Fibroblast of mammary gland (primary cell): ENCODE results near the gene TBRG4.
A peak's percentile ranks its signal among the peaks of the same experiment; 100 is the strongest.

Experiments
- DNase-seq: peaks from one replicate; pipeline ENCODE4 v3.0.0-alpha.2; 2010; ENCODE audit warnings: low read depth
- H3K4me3 ChIP-seq: 2 replicates; pipeline ENCODE4 v1.5.1; 2011; ENCODE audit warnings: low read depth, mild to moderate bottlenecking, low read length, moderate library complexity; ENCODE audit not compliant: control insufficient read depth
- TF ChIP-seq, protein P1 (sequence below): conservative IDR thresholded peaks from 2 replicates; pipeline ENCODE4 v1.5.1; 2011; ENCODE audit warnings: low read depth, low read length, inconsistent platforms; ENCODE audit not compliant: control insufficient read depth, insufficient read depth

TBRG4 gene

DNA sequence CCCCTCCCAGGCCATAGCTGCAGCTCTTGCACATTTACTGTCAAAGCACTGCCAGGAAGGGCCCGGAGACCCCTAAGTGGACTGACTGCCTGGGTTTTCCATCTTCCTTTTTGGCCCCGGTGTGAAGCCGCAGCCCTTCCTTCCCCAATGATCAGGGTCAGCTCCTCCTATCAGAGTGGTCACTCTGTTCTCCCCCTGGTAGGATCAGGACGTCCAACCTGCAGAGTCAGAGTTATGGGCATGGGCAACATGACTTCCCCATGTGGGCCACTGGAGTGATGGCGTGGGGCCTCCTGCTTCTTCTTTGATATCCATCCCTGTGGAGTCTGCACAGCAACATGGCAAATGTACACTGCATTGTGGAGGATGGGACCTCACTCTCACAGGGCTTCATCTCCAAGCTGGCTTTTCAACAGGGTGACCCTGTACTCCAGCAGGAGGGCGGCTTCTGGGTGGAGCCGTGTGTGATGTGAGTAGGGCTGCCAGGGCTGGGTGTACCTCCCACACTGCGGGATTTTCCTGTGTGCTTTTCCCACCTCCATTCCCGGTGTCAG lies 39.7 kb upstream of the TBRG4 start:
- no peak for DNase-seq
- TF ChIP-seq, protein P1, sequence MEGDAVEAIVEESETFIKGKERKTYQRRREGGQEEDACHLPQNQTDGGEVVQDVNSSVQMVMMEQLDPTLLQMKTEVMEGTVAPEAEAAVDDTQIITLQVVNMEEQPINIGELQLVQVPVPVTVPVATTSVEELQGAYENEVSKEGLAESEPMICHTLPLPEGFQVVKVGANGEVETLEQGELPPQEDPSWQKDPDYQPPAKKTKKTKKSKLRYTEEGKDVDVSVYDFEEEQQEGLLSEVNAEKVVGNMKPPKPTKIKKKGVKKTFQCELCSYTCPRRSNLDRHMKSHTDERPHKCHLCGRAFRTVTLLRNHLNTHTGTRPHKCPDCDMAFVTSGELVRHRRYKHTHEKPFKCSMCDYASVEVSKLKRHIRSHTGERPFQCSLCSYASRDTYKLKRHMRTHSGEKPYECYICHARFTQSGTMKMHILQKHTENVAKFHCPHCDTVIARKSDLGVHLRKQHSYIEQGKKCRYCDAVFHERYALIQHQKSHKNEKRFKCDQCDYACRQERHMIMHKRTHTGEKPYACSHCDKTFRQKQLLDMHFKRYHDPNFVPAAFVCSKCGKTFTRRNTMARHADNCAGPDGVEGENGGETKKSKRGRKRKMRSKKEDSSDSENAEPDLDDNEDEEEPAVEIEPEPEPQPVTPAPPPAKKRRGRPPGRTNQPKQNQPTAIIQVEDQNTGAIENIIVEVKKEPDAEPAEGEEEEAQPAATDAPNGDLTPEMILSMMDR, result no peak
- no peak overlapping the region for H3K4me3 ChIP-seq

DNA sequence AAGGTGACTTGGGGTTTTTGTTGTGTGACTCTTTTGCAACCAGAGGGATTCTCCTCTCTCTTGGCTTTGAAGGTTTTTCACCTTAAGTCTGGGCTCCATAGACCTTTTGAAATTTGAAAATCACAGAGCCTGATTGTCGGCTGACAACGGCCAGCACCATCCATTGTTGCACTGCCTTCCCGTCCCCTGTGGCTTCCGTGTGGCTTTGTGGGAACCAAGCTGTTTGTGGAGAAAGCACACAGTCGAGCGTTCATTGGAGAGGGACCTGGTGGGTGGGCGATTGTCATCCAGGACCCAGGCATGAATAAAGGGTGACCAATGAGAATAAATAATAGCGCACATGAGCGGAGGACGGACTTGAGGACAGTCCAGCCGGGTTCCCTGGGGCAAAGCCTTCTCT lies 38.7 kb upstream of the TBRG4 start:
- TF ChIP-seq, protein P1, result no peak
- DNase-seq, result no peak
- no peak overlapping the region for H3K4me3 ChIP-seq

DNA sequence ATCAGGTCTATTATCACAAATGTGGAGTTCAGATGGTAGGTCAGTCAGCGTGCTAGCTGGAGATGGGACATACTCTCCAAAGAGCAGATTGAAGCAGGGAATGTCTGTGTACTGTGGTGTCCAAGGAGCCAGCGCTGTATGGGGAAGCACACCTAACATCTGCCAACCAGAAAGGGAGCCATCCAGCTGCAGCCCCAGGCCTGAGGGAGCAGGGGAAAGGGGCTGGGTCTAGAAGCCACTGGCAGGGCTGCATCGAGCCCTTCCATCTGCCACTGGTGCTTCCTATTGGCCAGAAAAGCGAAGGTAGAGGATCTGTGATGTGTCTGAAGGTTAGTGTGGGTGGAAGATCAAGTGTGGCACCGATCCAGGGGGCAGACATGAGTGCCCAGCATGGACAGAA lies 38.1 kb upstream of the TBRG4 start:
- TF ChIP-seq, protein P1, result no peak
- no peak overlapping the region for H3K4me3 ChIP-seq
- DNase-seq, result no peak

DNA sequence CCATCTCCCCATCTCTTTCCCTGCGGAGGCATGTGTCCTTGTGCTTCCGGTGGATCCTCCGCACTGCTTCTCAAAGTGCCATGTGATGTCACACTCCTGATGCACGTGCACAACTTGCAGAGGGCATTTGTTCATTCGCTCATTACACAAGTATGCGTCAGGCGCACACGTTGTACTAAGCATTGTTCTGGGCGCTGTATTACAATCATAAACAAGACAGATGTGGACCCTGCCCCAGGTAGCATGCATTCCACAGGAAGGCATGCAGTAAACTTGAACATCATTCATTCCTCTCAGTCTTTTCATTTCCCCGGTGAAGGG lies 37.1 kb upstream of the TBRG4 start:
- TF ChIP-seq, protein P1, result no peak
- H3K4me3 ChIP-seq, result no peak overlapping the region
- no peak for DNase-seq

DNA sequence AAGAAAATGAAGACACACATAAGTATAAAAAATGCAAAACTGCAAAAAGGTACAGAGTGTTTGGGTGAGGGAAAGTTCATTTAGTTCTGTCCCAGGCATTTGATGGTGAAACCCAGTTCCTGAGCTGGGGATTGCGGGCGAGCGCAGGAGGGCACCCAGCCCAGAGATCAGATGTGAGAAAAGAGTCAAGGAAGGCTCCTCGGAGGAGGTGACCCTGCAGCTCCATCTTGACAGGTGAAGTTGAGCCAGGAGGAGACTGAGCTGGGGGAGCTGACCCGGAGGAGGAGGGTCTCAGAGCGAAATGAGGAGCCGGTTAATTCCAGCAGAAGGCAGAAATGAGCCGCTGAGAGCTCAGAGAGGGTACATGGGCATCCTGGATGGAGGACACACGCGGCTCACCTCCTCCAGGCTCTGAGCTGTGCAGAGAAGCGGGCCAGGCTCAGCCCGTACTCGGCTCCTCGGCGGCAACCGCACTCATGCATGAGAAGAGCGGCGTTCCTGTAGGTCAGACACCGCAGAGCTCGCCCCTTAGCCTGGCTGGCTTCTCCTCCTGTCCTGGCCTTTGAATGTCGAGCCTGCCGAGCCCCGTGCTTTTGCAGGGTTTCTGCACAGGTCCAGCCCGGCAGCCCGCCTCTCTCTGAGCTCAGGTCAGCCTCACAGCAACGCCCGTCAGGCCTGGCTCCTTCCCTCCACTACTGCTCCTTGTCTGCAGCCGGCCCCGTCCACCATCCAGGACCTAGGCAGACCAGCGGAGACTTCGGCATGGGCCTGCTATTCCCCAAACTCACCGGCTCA lies 36.6 kb upstream of the TBRG4 start:
- TF ChIP-seq, protein P1, result no peak
- peak; percentile 3 for DNase-seq

DNA sequence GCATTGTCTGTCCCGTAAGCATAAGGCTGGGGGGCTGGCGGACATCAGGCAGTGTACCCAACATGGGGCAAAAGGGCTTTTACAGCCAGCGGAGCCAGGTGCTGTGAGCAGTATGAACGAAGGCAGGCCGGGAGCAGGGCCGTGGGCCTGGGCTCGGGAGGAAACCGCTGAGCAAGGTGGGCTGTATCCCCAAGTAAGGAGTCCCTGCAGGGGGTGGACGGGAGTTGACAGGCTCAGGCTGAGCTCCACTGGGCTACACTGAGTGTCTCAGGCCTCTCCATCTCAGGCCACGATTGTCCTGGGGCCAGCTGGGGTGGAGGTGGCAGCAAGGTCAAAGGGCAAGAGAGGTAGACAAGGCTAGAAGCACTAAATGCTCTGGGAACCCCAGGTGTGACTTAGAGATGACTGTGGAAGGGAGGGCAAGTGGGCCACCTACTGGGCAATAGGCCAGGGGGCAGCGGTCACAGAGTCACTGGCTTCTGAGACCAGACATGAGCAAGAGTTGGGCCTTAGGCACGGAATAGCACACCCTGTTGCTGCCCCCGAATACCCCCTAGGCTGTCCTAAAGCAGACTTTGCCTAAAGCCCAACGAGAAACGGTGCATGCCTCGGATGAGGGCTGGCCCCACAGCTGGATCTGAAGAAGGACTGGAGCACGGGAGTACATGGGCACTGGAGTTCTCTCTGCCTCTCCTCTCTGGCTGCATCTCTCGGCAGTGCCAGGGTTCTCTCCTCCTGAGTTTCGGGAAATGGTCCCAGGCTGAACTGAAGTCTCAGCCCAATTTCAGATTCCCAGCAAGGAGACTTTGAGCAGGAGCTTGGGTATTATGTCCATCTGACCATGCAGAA lies 35.3 kb upstream of the TBRG4 start:
- TF ChIP-seq, protein P1, result no peak
- no peak for DNase-seq
- H3K4me3 ChIP-seq, result no peak overlapping the region

More for the DNA sequence above, 36.6 kb upstream of the TBRG4 start:
- H3K4me3 ChIP-seq, result no peak overlapping the region
